Mucosa of descending colon (tissue), 3 donors: ENCODE data around the gene MTUS2. TPM values are rescaled to one million over a fixed set of nuclear protein-coding genes. Genes with fewer than 3 reads are reported as not detected.

ENCODE experiments used
- ATAC-seq: fragments of 200-7000 bp; cut with Tn5 transposase; one replicate; pipeline ENCODE4 v1.9.1; 2020; ENCODE audit warnings: mild to moderate bottlenecking, moderate library complexity
- DNase-seq, 3 donors: peaks; one replicate each; pipeline ENCODE4 v3.0.0-alpha.2; 2020
- H3K36me3 ChIP-seq: fragments of 200-600 bp; one replicate; pipeline ENCODE4 v1.8.0; 2021; ENCODE audit warnings: low read depth, mild to moderate bottlenecking
- H3K4me1 ChIP-seq: fragments of 200-600 bp; one replicate; pipeline ENCODE4 v1.8.0; 2021; ENCODE audit warnings: low read depth, mild to moderate bottlenecking
- H3K4me3 ChIP-seq: fragments of 200-600 bp; one replicate; pipeline ENCODE4 v1.8.0; 2021; ENCODE audit warnings: mild to moderate bottlenecking
- H3K9me3 ChIP-seq: fragments of 200-600 bp; one replicate; pipeline ENCODE4 v1.8.0; 2021; ENCODE audit warnings: mild to moderate bottlenecking
- CTCF ChIP-seq: fragments of 200-600 bp; IDR thresholded peaks from one replicate; pipeline ENCODE4 v1.8.0; 2022; ENCODE audit warnings: antibody characterized with exemption, mild to moderate bottlenecking
- intact Hi-C, 2 donors: fragments of 100-400 bp; cut with DNase I in 1 of 2; cut with micrococcal nuclease in 1 of 2; formaldehyde crosslinking; loops; one replicate each; pipeline versions ENCODE4 v1.11.0 to v1.11.1; 2022; cut with DNase I, micrococcal nuclease
- total RNA-seq, 3 donors: library from RNA; stranded (reverse); fragmentation: NEBNext Ultra II Directional in 2 of 3; extraction: Animal tissue kit (Norgen Biotek cat#: 25700) in 2 of 3; gene quantifications; one replicate each; pipeline versions ENCODE4 v1.2.1 to v1.2.4, GENCODE V29; 2021 to 2023
- donor health status: DM: no; HTN: no; CAD: no; lungs with moderate emphysema.
- donor health status: DM: no; HTN: no; CAD: no.
- donor health status: DM: no; HTN: yes; CAD: no.

The MTUS2 gene
- total RNA-seq, 3 donors from 2014 or later: 0.09 to 0.85 (median 0.60) TPM

GRCh38 chr13:29535663-29536655 is 715.8 kb downstream of the MTUS2 start:
- Histone ChIP-seq H3K9me3 (no peaks in the 10 kb centered on the region), H3K4me1 (peaks cover 9% of the 10 kb centered on the region), H3K36me3 (no peaks in the 10 kb centered on the region), H3K4me3 (no peak overlapping the region)
- intact Hi-C loops: no loop called here
- DNase-seq (no peak), ATAC-seq (no peak)
- TF ChIP-seq CTCF: no peak

DNA sequence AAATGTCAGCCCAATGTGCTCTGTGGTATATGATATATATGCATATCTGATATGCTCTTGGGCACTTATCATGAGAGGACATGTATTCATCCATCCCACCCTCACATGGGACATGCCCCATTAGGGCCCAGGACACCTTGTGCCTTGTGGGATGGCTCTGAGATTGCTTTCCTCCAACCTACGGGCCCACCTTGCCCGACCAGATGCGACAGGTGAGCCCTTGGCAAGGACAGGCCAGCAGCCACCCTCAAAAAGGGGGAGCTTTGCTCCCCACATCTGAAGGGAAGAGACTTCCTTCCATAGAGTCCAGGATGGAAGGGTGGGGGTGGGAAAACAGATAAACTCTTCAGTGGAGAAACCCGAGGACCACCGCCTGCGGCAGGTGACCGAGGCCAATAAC is 716.7 kb downstream of the MTUS2 start:
- TF ChIP-seq CTCF: no peak
- H3K4me3 ChIP-seq: no peak overlapping the region
- ATAC-seq (no peak), DNase-seq (no peak)
- H3K9me3 ChIP-seq: no peaks in the 10 kb centered on the region
- intact Hi-C loops: no loop called here
- H3K36me3 ChIP-seq: no peaks in the 10 kb centered on the region
- peaks cover 9% of the 10 kb centered on the region for H3K4me1 ChIP-seq

GRCh38 chr13:29537736-29538651 is 717.9 kb downstream of the MTUS2 start:
- H3K36me3 ChIP-seq: no peaks in the 10 kb centered on the region
- no peak for DNase-seq
- no peaks in the 10 kb centered on the region for H3K9me3 ChIP-seq
- peaks cover 9% of the 10 kb centered on the region for H3K4me1 ChIP-seq
- peak; percentile 60 for ATAC-seq
- intact Hi-C loops: no loop called here
- no peak for TF ChIP-seq CTCF
- H3K4me3 ChIP-seq: no peak overlapping the region

- intact Hi-C loops: no loop called here
- no peaks in the 10 kb centered on the region for H3K9me3 ChIP-seq
- no peak for TF ChIP-seq CTCF
- no peak for ATAC-seq
- peaks cover 9% of the 10 kb centered on the region for H3K4me1 ChIP-seq
- no peak for DNase-seq
- no peak overlapping the region for H3K4me3 ChIP-seq
- no peaks in the 10 kb centered on the region for H3K36me3 ChIP-seq
These were observed 718.5 kb downstream of the MTUS2 start for GRCh38 chr13:29538652-29539040.

- intact Hi-C loops: no loop called here
- ATAC-seq (no peak), DNase-seq (no peak)
- H3K9me3 ChIP-seq: no peaks in the 10 kb centered on the region
- H3K4me1 ChIP-seq: peaks cover 9% of the 10 kb centered on the region
- TF ChIP-seq CTCF: no peak
- no peak overlapping the region for H3K4me3 ChIP-seq
- no peaks in the 10 kb centered on the region for H3K36me3 ChIP-seq
These were observed 719.7 kb downstream of the MTUS2 start for GRCh38 chr13:29539856-29540255.
